Activated CD4-positive, alpha-beta T cell treated with anti-CD3 and anti-CD28 coated beads for 4 hours (primary cell): ENCODE measurements around the gene NLK.
"Not testable (repeated sequence)": the region's sequence is repeated elsewhere in the genome, so short reads cannot be mapped to it uniquely, and the experiment has no call there.

Source experiments
- DNase-seq, 2 donors: peaks; one replicate each; pipeline ENCODE4 v3.0.0-alpha.2; 2020

Gene NLK

GRCh38 chr17:28042657-28042720 is at the start of gene NLK:
Gene NLK, plus strand, starts transcription at chr17:28042677. Its CDS starts 197 bp downstream, at chr17:28042874.
- DNase-seq = no peak

- no peak for DNase-seq
These were observed 49.2 kb upstream of the NLK start for GRCh38 chr17:27993161-27993695.

GRCh38 chr17:27993723-27994310 is 48.7 kb upstream of the NLK start:
- DNase-seq = no peak

GRCh38 chr17:27994586-27994985 is 47.9 kb upstream of the NLK start:
- DNase-seq = no peak

GRCh38 chr17:27995554-27995953 is 46.9 kb upstream of the NLK start:
- no peak for DNase-seq

GRCh38 chr17:27996202-27997043 is 46.1 kb upstream of the NLK start:
- no peak for DNase-seq

GRCh38 chr17:27997044-27997401 is 45.5 kb upstream of the NLK start:
- DNase-seq = no peak

GRCh38 chr17:27997522-27997921 is 45.0 kb upstream of the NLK start:
- no peak for DNase-seq

GRCh38 chr17:28001149-28001548 is 41.3 kb upstream of the NLK start:
- no peak for DNase-seq

- no peak for DNase-seq
These were observed 38.1 kb upstream of the NLK start for GRCh38 chr17:28004344-28004743.

- DNase-seq = not testable (repeated sequence)
These were observed 34.6 kb upstream of the NLK start for GRCh38 chr17:28007925-28008324.

GRCh38 chr17:28008513-28008912 is 34.0 kb upstream of the NLK start:
- DNase-seq = no peak

- DNase-seq = no peak
These were observed 32.1 kb upstream of the NLK start for GRCh38 chr17:28010406-28010805.

GRCh38 chr17:28018439-28019070 is 23.9 kb upstream of the NLK start:
- DNase-seq = no peak

GRCh38 chr17:28020515-28020914 is 22.0 kb upstream of the NLK start:
- no peak for DNase-seq

GRCh38 chr17:28029044-28029443 is 13.4 kb upstream of the NLK start:
- DNase-seq = no peak

GRCh38 chr17:28030386-28030785 is 12.1 kb upstream of the NLK start:
- DNase-seq = no peak

GRCh38 chr17:28031174-28031573 is 11.3 kb upstream of the NLK start:
- DNase-seq = no peak

- DNase-seq = no peak
These were observed 8.3 kb upstream of the NLK start for GRCh38 chr17:28033972-28034714.

- not testable (repeated sequence) for DNase-seq
These were observed 7.0 kb upstream of the NLK start for GRCh38 chr17:28035452-28035851.

GRCh38 chr17:28035884-28036283 is 6.6 kb upstream of the NLK start:
- not testable (repeated sequence) for DNase-seq

GRCh38 chr17:28038802-28039201 is 3.7 kb upstream of the NLK start:
- DNase-seq = no peak

GRCh38 chr17:28039251-28039650 is 3.2 kb upstream of the NLK start:
- DNase-seq = no peak

- DNase-seq = no peak
These were observed 2.1 kb upstream of the NLK start for GRCh38 chr17:28040406-28040805.
